Neutrophil (primary cell): Measurements from ENCODE around the gene PAPOLA.

Source experiments
- H3K27ac ChIP-seq: fragments of 200-600 bp; sonication (generic); 2 replicates; pipeline ENCODE4 v1.5.1; 2016; ENCODE audit warnings: mild to moderate bottlenecking, moderate library complexity
- H3K27me3 ChIP-seq: fragments of 200-600 bp; sonication (generic); 2 replicates; pipeline ENCODE4 v1.6.0; 2016; ENCODE audit warnings: mild to moderate bottlenecking
- H3K36me3 ChIP-seq: fragments of 200-600 bp; sonication (generic); 2 replicates; pipeline ENCODE4 v1.5.1; 2017
- H3K4me1 ChIP-seq, 2 experiments: fragments of 200-600 bp in 1 of 2; sonication (generic) in 1 of 2; 1 replicate in 1 of 2; 2 replicates in 1 of 2; pipeline versions ENCODE4 v1.5.1 to v1.6.1; 2013 to 2016; ENCODE audit warnings: low read depth in 1 of 2, low read length in 1 of 2, mild to moderate bottlenecking in 1 of 2, moderate library complexity in 1 of 2; ENCODE audit not compliant: control insufficient read depth in 1 of 2, insufficient read depth in 1 of 2
- H3K4me3 ChIP-seq, 2 experiments: fragments of 200-600 bp in 1 of 2; sonication (generic) in 1 of 2; 1 replicate in 1 of 2; 2 replicates in 1 of 2; pipeline ENCODE4 v1.5.1; 2013 to 2016; ENCODE audit warnings: low read depth in 1 of 2, low read length in 1 of 2, mild to moderate bottlenecking in 1 of 2, moderate library complexity in 1 of 2
- H3K9me3 ChIP-seq: fragments of 200-600 bp; sonication (generic); 2 replicates; pipeline ENCODE4 v1.5.1; 2016
- TF ChIP-seq, protein P1 (sequence below): fragments of 200-600 bp; sonication (generic); IDR thresholded peaks from 2 replicates; pipeline ENCODE4 v1.5.1; 2016; ENCODE audit warnings: antibody characterized with exemption

The PAPOLA gene

GRCh38 chr14:96616161-96616721, 114.1 kb downstream of the PAPOLA start:
- H3K27me3 ChIP-seq = peaks cover 5% of the 10 kb centered on the region
- H3K36me3 ChIP-seq = no peaks in the 10 kb centered on the region
- no peaks in the 10 kb centered on the region for H3K9me3 ChIP-seq
- no peak overlapping the region for H3K27ac ChIP-seq
- H3K4me1 ChIP-seq = no peaks in the 10 kb centered on the region
- H3K4me3 ChIP-seq = no peak overlapping the region
- TF ChIP-seq, protein P1, sequence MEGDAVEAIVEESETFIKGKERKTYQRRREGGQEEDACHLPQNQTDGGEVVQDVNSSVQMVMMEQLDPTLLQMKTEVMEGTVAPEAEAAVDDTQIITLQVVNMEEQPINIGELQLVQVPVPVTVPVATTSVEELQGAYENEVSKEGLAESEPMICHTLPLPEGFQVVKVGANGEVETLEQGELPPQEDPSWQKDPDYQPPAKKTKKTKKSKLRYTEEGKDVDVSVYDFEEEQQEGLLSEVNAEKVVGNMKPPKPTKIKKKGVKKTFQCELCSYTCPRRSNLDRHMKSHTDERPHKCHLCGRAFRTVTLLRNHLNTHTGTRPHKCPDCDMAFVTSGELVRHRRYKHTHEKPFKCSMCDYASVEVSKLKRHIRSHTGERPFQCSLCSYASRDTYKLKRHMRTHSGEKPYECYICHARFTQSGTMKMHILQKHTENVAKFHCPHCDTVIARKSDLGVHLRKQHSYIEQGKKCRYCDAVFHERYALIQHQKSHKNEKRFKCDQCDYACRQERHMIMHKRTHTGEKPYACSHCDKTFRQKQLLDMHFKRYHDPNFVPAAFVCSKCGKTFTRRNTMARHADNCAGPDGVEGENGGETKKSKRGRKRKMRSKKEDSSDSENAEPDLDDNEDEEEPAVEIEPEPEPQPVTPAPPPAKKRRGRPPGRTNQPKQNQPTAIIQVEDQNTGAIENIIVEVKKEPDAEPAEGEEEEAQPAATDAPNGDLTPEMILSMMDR = no peak
